Panc1 (cell line): ENCODE data around the gene ERF.

Source experiments
- POLR2AphosphoS5 ChIP-seq: IDR thresholded peaks from 2 replicates; pipeline ENCODE4 v1.6.1; 2012; ENCODE audit warnings: mild to moderate bottlenecking, low read depth, low read length, moderate library complexity
- TF ChIP-seq, protein P1 (sequence below): fragments of 450-650 bp; IDR thresholded peaks from 2 replicates; pipeline ENCODE4 v1.5.1; 2017; ENCODE audit warnings: mild to moderate bottlenecking

DNA sequence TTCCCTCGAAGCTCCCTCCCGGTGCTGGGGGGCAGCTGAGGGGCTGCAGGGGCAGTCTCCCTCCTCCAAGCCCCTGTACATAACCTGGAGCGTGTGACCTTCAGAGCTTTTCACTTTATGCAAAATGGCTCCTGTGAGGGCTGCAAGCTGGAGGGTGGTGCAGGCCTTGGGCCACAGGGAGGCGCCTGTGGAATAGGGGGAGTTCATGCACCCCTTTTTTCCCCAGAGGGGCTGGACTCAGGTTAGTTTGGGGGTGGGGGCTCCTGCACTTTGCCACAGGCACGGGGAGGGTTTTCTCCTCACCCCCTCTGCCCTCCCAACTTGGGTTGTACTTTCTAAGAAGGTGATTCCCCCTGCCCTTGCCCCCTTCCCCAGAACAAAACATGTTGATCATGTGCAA is 40.4 kb upstream of the ERF start:
- TF ChIP-seq, protein P1, sequence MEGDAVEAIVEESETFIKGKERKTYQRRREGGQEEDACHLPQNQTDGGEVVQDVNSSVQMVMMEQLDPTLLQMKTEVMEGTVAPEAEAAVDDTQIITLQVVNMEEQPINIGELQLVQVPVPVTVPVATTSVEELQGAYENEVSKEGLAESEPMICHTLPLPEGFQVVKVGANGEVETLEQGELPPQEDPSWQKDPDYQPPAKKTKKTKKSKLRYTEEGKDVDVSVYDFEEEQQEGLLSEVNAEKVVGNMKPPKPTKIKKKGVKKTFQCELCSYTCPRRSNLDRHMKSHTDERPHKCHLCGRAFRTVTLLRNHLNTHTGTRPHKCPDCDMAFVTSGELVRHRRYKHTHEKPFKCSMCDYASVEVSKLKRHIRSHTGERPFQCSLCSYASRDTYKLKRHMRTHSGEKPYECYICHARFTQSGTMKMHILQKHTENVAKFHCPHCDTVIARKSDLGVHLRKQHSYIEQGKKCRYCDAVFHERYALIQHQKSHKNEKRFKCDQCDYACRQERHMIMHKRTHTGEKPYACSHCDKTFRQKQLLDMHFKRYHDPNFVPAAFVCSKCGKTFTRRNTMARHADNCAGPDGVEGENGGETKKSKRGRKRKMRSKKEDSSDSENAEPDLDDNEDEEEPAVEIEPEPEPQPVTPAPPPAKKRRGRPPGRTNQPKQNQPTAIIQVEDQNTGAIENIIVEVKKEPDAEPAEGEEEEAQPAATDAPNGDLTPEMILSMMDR: no peak
- no peak for TF ChIP-seq POLR2AphosphoS5
